ENCODE measurements around the gene C19orf67.

- TF ChIP-seq, protein P1, sequence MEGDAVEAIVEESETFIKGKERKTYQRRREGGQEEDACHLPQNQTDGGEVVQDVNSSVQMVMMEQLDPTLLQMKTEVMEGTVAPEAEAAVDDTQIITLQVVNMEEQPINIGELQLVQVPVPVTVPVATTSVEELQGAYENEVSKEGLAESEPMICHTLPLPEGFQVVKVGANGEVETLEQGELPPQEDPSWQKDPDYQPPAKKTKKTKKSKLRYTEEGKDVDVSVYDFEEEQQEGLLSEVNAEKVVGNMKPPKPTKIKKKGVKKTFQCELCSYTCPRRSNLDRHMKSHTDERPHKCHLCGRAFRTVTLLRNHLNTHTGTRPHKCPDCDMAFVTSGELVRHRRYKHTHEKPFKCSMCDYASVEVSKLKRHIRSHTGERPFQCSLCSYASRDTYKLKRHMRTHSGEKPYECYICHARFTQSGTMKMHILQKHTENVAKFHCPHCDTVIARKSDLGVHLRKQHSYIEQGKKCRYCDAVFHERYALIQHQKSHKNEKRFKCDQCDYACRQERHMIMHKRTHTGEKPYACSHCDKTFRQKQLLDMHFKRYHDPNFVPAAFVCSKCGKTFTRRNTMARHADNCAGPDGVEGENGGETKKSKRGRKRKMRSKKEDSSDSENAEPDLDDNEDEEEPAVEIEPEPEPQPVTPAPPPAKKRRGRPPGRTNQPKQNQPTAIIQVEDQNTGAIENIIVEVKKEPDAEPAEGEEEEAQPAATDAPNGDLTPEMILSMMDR (IDR thresholded peaks at IDR 0.05): no peak
- TF ChIP-seq POLR2A (IDR thresholded peaks at IDR 0.05): no peak
Measured at GRCh38 chr19:14070268-14071050, 15.1 kb downstream of the C19orf67 start.
